ENCODE data around the gene GPR162.

Gene GPR162

GRCh38 chr12:6787309-6787708 is 34.3 kb upstream of the GPR162 start:
- no peak for DNase-seq

- DNase-seq, result no peak
These were observed 32.4 kb upstream of the GPR162 start, which contains the start of gene CD4 for GRCh38 chr12:6788972-6789924. Gene CD4, plus strand, starts transcription at chr12:6789528. Its CDS starts 10,611 bp downstream, at chr12:6800139.

- no peak for DNase-seq
These were observed 31.0 kb upstream of the GPR162 start for GRCh38 chr12:6790496-6791150.

- no peak for DNase-seq
These were observed 29.6 kb upstream of the GPR162 start for GRCh38 chr12:6791931-6792520.

DNA sequence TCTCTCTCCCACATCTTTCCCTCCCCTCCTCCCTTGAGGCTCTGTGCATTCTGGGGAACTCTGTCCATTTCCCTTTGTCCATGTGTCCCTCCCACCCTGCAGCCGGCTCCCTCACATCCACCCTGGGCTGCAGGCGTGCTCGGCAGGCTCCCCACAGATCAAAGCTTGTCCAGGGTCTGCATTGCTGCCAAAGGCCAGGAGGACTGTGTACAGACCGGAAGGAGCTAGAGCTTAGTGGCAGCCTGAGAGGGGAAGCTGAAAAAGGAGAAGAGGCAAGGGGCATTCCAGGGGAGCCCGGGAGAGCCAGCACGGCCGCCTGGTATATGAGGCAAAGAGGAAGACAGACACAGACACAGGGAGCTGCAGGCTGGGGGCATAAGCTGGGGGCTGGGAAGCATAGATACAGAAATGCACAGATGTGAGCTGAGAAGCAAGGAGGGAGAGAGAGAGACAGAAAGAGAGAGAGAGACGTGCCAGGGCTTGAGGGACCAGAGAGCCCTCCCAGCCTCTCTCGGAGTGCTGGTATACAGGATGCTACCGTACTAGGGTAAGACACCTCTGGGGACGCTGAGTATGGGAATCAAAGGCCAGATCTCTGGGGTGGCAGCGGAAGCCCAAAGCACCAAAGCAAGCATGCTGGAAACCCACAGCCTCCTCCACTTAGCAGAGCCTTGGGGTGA is 29.0 kb upstream of the GPR162 start:
- no peak for DNase-seq

GRCh38 chr12:6795088-6795487 is 26.5 kb upstream of the GPR162 start:
- no peak for DNase-seq

DNA sequence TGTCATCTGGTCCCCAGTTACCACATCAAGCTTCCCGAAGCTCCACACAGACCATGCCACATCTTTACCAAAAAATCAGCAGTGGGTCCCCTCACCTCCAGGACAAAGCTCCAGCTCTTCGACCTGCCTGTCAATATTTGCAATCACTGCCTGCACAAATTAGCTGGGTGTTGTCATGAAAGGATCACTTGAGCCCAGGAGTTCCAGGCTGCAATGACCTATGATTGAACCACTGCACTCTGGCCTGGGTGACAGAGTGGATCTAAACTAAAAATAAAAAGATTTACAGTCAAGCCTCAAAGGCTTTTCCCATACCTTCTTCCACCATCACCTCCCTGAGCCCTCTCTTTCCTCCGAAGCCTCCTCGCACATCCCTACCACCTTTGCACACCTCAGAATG is 25.0 kb upstream of the GPR162 start:
- no peak for DNase-seq

- DNase-seq, result no peak
These were observed 22.5 kb upstream of the GPR162 start for GRCh38 chr12:6799147-6799546.

DNA sequence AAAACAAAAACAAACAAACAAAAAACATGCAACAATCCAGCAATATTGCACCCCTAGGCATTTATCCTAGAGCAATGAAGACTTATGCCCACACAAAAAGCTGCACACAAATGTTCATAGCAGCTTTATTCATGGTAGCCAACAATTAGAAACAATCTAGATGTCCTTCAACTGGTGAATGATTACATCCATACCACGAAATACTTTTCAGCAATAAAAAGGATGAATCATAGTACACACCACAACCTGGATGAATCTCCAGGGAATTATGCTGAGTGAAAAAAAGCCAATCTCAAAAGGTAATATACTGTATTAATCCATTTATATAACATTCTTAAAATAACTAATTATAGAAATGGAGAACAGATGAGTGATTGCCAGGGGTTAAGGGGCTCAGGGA is 14.5 kb upstream of the GPR162 start:
- peak; percentile 53 for DNase-seq

DNA sequence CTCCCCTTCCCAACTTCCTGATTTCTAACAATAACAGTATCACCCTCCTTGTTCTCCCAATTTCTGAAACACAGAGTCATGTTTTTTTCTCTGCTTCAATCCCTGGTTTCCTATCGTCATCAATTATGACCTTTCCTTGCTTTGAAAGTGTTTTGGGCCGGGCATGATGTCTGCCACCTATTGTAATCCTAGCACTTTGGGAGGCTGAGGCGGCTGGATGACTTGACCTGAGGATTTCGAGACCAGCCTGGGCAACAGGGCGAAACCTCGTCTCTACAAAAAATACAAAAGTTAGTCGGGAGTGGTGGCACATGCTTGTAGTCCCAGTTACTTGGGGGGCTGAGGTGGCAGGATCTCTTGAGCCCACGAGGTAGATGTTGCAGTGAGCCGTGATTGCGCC is 12.6 kb upstream of the GPR162 start:
- DNase-seq, result no peak

- DNase-seq, result no peak
These were observed 10.9 kb upstream of the GPR162 start for GRCh38 chr12:6810758-6811157.

DNA sequence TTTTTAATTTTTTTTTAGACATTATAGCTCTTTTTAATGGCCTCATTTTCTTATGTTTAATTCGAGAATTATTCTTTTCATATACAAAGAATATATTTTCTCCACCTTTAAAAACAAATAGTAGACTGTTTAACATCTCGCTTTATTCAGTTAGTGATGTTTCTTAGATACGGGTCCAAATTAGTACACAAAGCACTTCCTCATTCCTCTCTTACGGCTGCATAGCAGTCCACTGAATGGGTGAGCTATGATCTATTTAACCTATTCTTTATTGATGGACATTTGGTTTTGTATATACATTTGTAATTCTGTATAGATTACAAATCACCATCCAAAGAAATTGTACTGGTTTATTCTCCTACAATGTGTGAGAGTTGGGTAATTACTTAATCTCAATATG is 8.3 kb upstream of the GPR162 start:
- DNase-seq, result no peak

DNA sequence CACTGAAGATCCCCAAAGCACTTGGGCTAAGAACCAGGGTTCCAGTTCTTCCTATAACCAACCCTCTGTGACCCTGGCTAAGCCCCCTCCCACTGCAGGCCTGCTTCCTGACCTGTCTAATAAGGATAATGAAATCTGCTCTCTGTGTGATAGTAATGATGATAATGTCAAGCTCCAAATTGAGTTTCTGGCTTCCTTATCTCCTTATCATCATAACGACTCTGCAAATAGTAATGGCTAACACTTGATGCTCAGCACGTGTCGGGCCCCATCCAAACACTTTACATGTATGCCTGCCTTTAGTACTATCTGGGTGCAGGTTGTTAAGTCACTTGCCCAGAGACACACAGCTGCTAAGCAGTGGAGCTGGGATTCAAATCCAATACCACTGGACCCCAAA is 5.0 kb upstream of the GPR162 start:
- DNase-seq, result no peak

GRCh38 chr12:6817098-6817497 is 4.5 kb upstream of the GPR162 start:
- no peak for DNase-seq

GRCh38 chr12:6817662-6818157 is 3.9 kb upstream of the GPR162 start:
- no peak for DNase-seq

DNA sequence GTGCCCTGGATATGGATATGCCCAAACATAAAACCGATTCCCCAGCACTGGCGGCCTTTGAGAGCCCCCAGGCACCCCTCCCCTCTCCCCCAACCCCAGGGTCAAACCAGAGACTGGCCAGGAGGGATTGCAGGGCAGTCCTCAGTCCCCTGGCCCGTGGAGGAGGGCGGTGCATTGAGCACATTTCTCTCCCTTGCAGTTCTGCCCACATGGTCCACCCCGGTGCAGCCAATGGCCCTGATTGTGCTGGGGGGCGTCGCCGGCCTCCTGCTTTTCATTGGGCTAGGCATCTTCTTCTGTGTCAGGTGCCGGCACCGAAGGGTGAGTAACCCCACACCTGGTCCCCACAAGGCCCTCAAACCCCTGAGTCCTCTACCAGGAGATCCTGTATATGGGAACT is 3.4 kb upstream of the GPR162 start:
- no peak for DNase-seq

- no peak for DNase-seq
These were observed 3.0 kb upstream of the GPR162 start for GRCh38 chr12:6818645-6819044.

DNA sequence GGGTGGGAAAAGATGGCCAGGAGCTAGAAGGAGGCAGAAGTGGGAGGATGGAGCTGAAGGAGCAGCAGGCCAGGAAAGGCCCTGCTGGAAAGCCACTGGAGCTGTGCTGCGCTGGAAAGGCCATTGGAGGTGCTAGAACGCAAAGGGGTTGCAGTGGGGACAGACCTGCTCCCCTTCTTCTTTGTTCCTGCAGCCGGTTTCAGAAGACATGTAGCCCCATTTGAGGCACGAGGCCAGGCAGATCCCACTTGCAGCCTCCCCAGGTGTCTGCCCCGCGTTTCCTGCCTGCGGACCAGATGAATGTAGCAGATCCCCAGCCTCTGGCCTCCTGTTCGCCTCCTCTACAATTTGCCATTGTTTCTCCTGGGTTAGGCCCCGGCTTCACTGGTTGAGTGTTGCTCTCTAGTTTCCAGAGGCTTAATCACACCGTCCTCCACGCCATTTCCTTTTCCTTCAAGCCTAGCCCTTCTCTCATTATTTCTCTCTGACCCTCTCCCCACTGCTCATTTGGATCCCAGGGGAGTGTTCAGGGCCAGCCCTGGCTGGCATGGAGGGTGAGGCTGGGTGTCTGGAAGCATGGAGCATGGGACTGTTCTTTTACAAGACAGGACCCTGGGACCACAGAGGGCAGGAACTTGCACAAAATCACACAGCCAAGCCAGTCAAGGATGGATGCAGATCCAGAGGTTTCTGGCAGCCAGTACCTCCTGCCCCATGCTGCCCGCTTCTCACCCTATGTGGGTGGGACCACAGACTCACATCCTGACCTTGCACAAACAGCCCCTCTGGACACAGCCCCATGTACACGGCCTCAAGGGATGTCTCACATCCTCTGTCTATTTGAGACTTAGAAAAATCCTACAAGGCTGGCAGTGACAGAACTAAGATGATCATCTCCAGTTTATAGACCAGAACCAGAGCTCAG is 2.3 kb upstream of the GPR162 start:
- DNase-seq, result no peak

GRCh38 chr12:6820166-6820565 is 1.5 kb upstream of the GPR162 start:
- no peak for DNase-seq

GRCh38 chr12:6822426-6823135 is 960 bp downstream of the GPR162 start:
- DNase-seq, result no peak
